PC-3 (cell line): ENCODE measurements around the gene PRICKLE1.
"Not testable (repeated sequence)": the region's sequence is repeated elsewhere in the genome, so short reads cannot be mapped to it uniquely, and the experiment has no call there.

Experiments
- CTCF ChIP-seq: fragments of 300-600 bp; sonication (generic); conservative IDR thresholded peaks from 2 replicates; pipeline ENCODE4 v1.5.1; 2017; ENCODE audit warnings: antibody characterized with exemption, low read depth, mild to moderate bottlenecking, low read length
- EZH2 ChIP-seq: fragments of 300-600 bp; sonication (generic); IDR thresholded peaks from one replicate; pipeline ENCODE4 v1.6.1; 2017; ENCODE audit warnings: antibody characterized with exemption, mild to moderate bottlenecking, low read length; ENCODE audit not compliant: unreplicated experiment

- not testable (repeated sequence) for TF ChIP-seq EZH2, CTCF
Observed at GRCh38 chr12:42541308-42541707, 48.2 kb downstream of the PRICKLE1 start.
